Right cardiac atrium (tissue), 5 donors: ENCODE measurements around the gene CACNA1H. TPM values are rescaled to one million over a fixed set of nuclear protein-coding genes. Genes with fewer than 3 reads are reported as not detected.

Experiments used
- ATAC-seq, 2 donors: fragments of 200-7000 bp; cut with Tn5 transposase; one replicate each; pipeline versions ENCODE4 v1.8.0 to v1.9.1; 2020; ENCODE audit warnings: moderate library complexity in 2 of 2, mild to moderate bottlenecking in 1 of 2
- DNase-seq, 3 donors: peaks; one replicate each; pipeline ENCODE4 v3.0.0-alpha.2; 2020
- H3K27ac ChIP-seq: one replicate; pipeline ENCODE4 v1.5.1; 2013; ENCODE audit warnings: mild to moderate bottlenecking, low read length, control low read depth, moderate library complexity
- H3K27me3 ChIP-seq: one replicate; pipeline ENCODE4 v1.6.1; 2013; ENCODE audit not compliant: control insufficient read depth, insufficient read depth
- H3K4me1 ChIP-seq: one replicate; pipeline ENCODE4 v1.6.1; 2013; ENCODE audit warnings: low read length; ENCODE audit not compliant: control insufficient read depth, insufficient read depth
- H3K4me3 ChIP-seq: one replicate; pipeline ENCODE4 v1.5.1; 2013; ENCODE audit warnings: low read length, control low read depth
- H3K9me3 ChIP-seq: one replicate; pipeline ENCODE4 v1.6.1; 2013; ENCODE audit warnings: low read length; ENCODE audit not compliant: control insufficient read depth
- WGBS: extraction: QIAGEN DNeasy Blood & Tissue Kit; methylation state at CpG from one replicate; pipeline ENCODE4 v1.1.7; 2013; 5-methylcytosine and 5-hydroxymethylcytosine counted together
- intact Hi-C, 4 donors: fragments of 100-400 bp; cut with DNase I; formaldehyde crosslinking; loops; one replicate each; pipeline versions ENCODE4 v1.11.0 to v1.14.0; 2022 to 2023
- polyA plus RNA-seq: library from polyadenylated mRNA; stranded (reverse); fragments of 200-250 nt; gene quantifications from one replicate; pipeline ENCODE4 v1.2.3, GENCODE V29; 2013
- total RNA-seq, 4 donors: library from RNA; stranded (reverse); fragmentation: NEBNext Ultra II Directional; extraction: Animal tissue kit (Norgen Biotek cat#: 25700); gene quantifications; one replicate each; pipeline ENCODE4 v1.2.1, GENCODE V29; 2021
- donor health status: healthy with polysubstance abuse.
- donor health status: DM: no; HTN: yes; CAD: no.
- donor health status: DM: no; HTN: no; CAD: no.
- donor health status: DM: no; HTN: yes; CAD: no; lungs with severe emphysema.
- donor health status: DM: yes; HTN: yes; CAD: no.

The CACNA1H gene
- total and polyA plus RNA-seq, 5 donors = 4.2 to 7.8 (median 6.1) TPM

GRCh38 chr16:1171854-1172428 is 19.0 kb downstream of the CACNA1H start:
- DNase-seq (no peak), ATAC-seq (no peak)
- H3K27ac ChIP-seq = no peak overlapping the region
- intact Hi-C loops = no loop called here
- H3K9me3 ChIP-seq = no peaks in the 10 kb centered on the region
- WGBS = 83% methylated on average over 36 of the region's 36 CpGs
- no peak overlapping the region for H3K4me3 ChIP-seq
- no peaks in the 10 kb centered on the region for H3K27me3 ChIP-seq
- no peaks in the 10 kb centered on the region for H3K4me1 ChIP-seq

- H3K4me3 ChIP-seq = no peak overlapping the region
- ATAC-seq = no peak
- no peak for DNase-seq
- H3K27me3 ChIP-seq = no peaks in the 10 kb centered on the region
- H3K27ac ChIP-seq = no peak overlapping the region
- H3K9me3 ChIP-seq = no peaks in the 10 kb centered on the region
- intact Hi-C loops = no loop called here
- 83% methylated on average over 13 of the region's 13 CpGs for WGBS
- H3K4me1 ChIP-seq = no peaks in the 10 kb centered on the region
These were observed 19.7 kb downstream of the CACNA1H start for GRCh38 chr16:1172651-1173050.

GRCh38 chr16:1173788-1174451 is 21.0 kb downstream of the CACNA1H start:
- Histone ChIP-seq H3K4me3 (no peak overlapping the region), H3K27ac (no peak overlapping the region), H3K27me3 (no peaks in the 10 kb centered on the region), H3K4me1 (no peaks in the 10 kb centered on the region), H3K9me3 (no peaks in the 10 kb centered on the region)
- no peak for DNase-seq
- ATAC-seq = no peak
- 82% methylated on average over 14 of the region's 14 CpGs for WGBS
- intact Hi-C loops = no loop called here

- no peak overlapping the region for H3K4me3 ChIP-seq
- ATAC-seq = no peak
- no peaks in the 10 kb centered on the region for H3K4me1 ChIP-seq
- DNase-seq = no peak
- WGBS = 73% methylated on average over 38 of the region's 38 CpGs
- no peaks in the 10 kb centered on the region for H3K27me3 ChIP-seq
- intact Hi-C loops = no loop called here
- H3K27ac ChIP-seq = no peak overlapping the region
- no peaks in the 10 kb centered on the region for H3K9me3 ChIP-seq
These were observed 21.8 kb downstream of the CACNA1H start for GRCh38 chr16:1174477-1175357.

GRCh38 chr16:1175566-1176279 is 22.8 kb downstream of the CACNA1H start:
- intact Hi-C loops = no loop called here
- Histone ChIP-seq H3K9me3 (no peaks in the 10 kb centered on the region), H3K27ac (no peak overlapping the region), H3K27me3 (no peaks in the 10 kb centered on the region), H3K4me3 (no peak overlapping the region), H3K4me1 (no peaks in the 10 kb centered on the region)
- ATAC-seq (no peak), DNase-seq (no peak)
- WGBS = 84% methylated on average over 29 of the region's 29 CpGs

GRCh38 chr16:1176280-1176897 is 23.5 kb downstream of the CACNA1H start:
- Histone ChIP-seq H3K4me3 (no peak overlapping the region), H3K27me3 (no peaks in the 10 kb centered on the region), H3K4me1 (no peaks in the 10 kb centered on the region), H3K27ac (no peak overlapping the region), H3K9me3 (no peaks in the 10 kb centered on the region)
- WGBS = 80% methylated on average over 24 of the region's 24 CpGs
- no peak for DNase-seq
- ATAC-seq = no peak
- intact Hi-C loops = no loop called here

GRCh38 chr16:1177053-1177452 is 24.1 kb downstream of the CACNA1H start:
- no peak for ATAC-seq
- no peaks in the 10 kb centered on the region for H3K27me3 ChIP-seq

GRCh38 chr16:1177750-1178149 is 24.8 kb downstream of the CACNA1H start:
- Histone ChIP-seq H3K4me1 (no peaks in the 10 kb centered on the region), H3K27ac (no peak overlapping the region), H3K27me3 (no peaks in the 10 kb centered on the region), H3K9me3 (no peaks in the 10 kb centered on the region), H3K4me3 (no peak overlapping the region)
- no peak for DNase-seq
- ATAC-seq = no peak
- intact Hi-C loops = no loop called here
- 81% methylated on average over 13 of the region's 13 CpGs for WGBS

More at GRCh38 chr16:1177053-1177452, 24.1 kb downstream of the CACNA1H start:
- no peaks in the 10 kb centered on the region for H3K4me1 ChIP-seq
- intact Hi-C loops = no loop called here
- H3K9me3 ChIP-seq = no peaks in the 10 kb centered on the region
- no peak overlapping the region for H3K4me3 ChIP-seq
- no peak for DNase-seq
- 71% methylated on average over 19 of the region's 19 CpGs for whole genome bisulfite sequencing
- H3K27ac ChIP-seq = no peak overlapping the region

GRCh38 chr16:1178295-1178910 is 25.5 kb downstream of the CACNA1H start:
- no peak for DNase-seq
- intact Hi-C loops = no loop called here
- H3K27me3 ChIP-seq = no peaks in the 10 kb centered on the region
- H3K4me3 ChIP-seq = no peak overlapping the region
- no peak overlapping the region for H3K27ac ChIP-seq
- H3K9me3 ChIP-seq = no peaks in the 10 kb centered on the region
- H3K4me1 ChIP-seq = no peaks in the 10 kb centered on the region
- 77% methylated on average over 21 of the region's 21 CpGs for WGBS
- ATAC-seq = no peak
